Activated naive CD4-positive, alpha-beta T cell (primary cell): ENCODE measurements around the gene CIAO3.
A peak's percentile ranks its signal among the peaks of the same experiment; 100 is the strongest.
"Not testable (repeated sequence)": the region's sequence is repeated elsewhere in the genome, so short reads cannot be mapped to it uniquely, and the experiment has no call there.

Experiments used
- DNase-seq, 4 experiments: peaks; one replicate each; lab custom pipeline; 2025; lab: John Stamatoyannopoulos, UW

Gene CIAO3

DNA sequence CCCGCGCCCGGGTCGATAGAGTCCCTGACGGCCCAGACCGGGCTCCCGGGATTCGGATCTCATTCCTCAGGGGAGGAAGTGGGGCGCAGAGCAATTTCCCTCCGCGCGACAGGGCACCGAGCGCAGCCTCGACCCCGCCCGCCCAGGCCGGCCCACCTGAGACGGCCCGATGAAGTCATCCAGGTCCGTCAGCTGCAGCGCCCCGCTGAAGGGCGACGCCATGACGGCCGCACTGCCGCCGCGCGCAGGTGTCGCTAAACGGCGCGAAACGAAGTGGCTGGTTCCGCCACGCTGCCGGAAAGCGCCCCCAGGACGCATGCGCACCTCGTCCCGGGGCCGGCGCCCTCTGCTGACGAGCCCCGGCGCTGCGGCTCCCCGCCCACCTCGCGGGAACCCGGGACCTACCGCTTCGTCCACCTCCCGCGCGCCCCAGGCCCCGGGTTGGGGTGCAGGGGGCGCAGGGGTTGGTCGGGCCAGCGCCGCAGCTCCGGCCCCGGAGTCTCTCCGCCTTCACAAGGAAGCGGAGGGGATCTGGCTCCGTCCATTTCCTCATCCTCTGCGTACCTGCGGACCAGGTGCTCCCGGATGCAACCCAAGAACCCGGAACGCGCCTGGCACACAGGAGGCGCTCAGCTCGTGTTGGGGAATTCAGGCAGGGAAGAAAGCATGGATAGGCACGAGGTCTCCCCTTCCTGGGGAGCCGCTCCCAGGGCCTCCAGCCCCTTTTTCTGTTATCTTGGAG lies at the start of gene CIAO3:
TSS of gene CIAO3 (minus strand) at position 234 of the 742 bp plus-strand sequence. CDS start at position 222, 12 bp downstream.
- peak; percentile 89 to 95 (median 92) for DNase-seq

DNA sequence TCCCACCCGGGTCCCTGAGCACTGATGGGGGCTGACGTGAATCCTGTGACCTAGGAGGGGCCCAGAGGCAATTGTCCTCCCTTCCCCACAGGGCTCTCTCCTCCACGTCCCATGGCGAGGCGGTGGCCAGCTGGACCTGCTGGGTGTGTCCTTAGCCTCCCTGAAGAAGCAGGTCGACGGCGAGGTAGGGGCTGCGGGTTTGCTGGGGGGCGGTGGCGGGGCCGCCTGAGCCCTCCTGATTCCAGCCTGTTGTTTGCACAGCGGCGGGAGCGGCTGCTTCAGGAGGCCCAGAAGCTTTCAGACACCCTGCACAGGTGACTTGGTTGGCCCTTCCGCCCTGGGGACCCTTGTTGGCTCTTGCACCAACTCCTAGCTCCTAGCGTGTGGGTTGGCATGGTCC lies 49.3 kb upstream of the CIAO3 start:
- DNase-seq, result no peak

DNA sequence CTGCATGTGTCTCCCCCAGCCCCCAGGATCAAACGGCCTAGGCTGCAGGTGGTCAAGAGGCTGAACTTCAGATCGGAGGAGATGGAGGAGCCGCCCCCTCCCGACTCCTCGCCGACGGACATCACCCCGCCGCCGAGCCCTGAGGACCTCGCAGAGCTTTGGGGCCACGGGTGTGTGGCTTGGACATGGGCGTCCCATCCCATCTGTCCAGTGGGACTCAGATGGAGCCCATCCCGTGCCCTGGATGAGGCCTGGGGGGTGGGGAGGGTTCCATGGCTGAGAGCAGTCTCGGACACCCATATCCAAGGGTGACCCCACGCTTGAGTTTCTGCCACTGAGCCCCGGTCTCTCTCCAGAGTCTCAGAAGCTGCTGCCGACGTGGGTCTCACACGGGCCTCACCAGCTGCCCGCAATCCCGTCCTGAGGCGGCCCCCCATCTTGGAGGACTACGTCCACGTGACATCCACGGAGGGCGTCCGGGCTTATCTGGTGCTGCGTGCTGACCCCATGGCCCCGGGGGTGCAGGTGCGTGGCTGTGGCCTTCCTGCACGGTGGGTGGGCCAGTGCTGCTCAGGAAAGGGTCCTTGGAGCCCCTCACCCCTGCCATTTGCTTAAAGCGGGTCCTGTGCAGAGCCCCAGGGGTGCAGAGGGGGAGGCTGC lies 48.5 kb upstream of the CIAO3 start:
- no peak for DNase-seq

DNA sequence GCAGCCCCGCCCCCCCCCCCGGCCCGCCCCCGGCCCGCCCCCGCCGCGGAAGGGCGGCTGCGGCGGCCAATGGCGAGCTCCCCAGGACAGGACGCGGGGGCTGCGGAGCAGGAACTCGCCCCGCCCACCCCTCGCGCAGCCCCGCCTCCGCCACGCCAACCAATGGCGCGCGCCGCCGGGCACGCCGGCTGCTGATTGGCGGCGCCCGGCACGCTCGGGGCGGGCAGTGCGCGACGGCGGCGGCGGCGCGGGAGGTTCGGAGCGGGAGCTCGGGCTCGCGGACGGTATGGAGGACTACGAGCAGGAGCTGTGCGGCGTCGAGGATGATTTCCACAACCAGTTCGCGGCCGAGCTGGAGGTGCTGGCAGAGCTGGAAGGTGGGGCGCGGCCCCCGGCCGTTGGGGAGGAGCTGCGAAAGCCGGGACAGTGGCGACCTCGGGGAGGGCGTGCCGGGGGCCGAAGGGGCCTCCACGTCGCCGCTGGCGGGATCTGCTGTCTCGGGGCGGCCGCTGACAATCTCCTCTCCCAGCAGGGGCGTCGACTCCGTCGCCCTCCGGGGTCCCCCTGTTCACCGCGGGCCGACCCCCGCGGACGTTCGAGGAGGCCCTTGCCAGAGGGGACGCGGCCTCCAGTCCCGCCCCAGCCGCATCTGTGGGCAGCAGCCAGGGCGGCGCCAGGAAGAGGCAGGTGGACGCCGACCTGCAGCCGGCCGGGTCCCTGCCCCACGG lies 47.8 kb upstream of the CIAO3 start, which contains the start of gene CHTF18:
TSS of gene CHTF18 (plus strand) at position 222 of the 728 bp plus-strand sequence. CDS start at position 287, 65 bp downstream.
- peak; percentile 77 to 93 (median 84) for DNase-seq

DNA sequence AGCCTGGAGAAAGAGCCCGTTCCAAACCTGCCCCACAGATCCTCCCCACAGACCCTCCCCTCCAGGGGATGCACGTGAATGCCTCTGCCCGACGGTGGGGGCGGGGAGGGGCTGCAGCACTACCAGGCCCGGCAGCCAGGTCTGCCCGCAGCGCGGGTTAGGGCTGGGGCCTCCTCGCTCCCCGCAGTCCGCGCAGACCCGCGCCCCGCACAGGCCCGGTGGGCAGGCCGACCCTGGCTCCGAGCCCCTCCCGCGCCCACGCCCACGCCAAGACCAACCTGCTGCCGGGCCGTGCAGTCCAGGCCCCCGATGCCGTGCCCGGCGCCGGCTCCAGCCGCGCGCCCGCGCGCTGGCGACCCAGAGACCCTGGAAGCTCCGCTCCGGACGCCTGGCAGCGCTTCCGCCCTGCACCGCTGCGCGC lies 47.2 kb upstream of the CIAO3 start, which contains the start of gene RPUSD1:
TSS of gene RPUSD1 (minus strand) at position 404 of the 421 bp plus-strand sequence. CDS start 644 bp downstream, outside the sequence.
- DNase-seq, result no peak

DNA sequence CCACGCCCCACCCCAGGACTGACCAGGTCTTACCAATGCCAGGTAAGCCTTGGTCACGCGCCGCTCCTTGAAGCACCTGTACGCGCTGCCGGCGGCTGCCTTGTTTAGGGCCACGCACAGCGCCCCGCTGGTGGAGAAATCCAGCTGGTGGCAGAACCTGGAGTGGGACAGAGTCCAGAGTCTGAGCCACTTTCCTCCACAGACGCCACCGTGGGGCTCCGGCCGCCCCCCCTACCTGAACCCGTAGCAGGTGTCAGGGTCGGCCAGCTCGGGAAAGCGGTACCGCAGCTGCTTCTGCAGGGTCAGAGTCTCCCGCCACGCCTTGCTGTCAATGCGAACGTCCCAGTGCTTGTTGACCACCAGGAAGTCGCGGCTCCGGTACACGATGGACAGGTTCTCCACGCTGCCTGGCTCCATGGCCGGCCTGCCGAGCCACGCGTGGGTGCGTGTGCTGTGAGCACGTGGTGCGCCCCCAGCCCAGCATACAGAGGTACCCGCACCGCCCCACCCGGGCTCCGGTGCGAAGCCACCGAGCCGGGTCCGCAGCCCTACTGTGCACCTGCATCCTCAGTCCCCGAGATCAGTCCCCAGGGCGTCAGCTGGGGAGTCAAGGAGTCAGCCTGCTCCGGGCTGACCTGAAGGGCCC lies 46.6 kb upstream of the CIAO3 start:
- DNase-seq, result no peak

DNA sequence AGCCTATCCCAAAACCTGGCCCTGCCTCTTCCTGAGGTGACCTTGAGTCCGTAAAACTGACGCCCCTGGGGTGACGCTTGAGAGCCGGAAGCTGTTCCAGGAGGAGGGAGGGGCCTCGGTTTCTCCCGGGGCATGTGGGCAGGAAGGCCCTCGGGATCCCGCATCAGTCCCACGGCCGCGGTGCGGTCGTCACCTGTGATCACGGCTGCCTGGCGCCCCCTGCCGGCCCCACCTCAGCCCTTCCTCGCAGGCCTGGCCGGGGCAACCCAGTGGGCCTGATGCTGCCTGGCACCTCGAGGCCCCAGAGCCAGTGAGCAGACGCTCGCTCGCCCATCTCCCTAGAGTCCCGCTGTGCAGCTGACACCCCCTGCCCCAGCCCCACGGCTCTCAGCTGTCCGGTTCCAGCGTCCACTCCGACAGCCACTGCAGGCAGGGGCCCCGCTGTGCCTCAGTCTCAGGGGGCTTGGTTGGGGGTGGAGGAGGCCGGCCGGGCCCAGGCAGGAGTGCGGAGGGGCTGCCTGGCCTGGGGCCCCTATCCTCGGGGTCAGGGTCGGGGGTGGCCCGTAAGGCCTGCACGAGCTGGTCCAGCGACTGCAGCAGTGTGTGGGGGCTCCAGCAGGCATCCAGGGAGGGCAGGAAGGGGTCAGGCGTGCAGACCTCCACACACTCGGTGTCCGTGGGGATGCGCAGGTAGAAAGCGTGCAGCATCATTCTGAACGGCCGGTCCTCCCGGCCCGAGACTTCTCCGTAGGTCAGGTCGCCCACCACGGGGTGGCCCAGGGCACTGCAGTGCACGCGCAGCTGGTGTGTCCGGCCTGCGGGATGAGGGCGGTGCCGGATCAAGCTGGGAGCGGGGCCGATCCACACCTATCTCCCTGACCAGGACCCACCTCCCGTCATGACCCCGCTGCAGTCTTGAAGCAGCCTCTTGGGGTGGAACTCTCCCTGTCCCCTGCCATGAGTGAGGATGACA lies 45.1 kb upstream of the CIAO3 start:
- DNase-seq, result peak; percentile 33 to 73 (median 62)

DNA sequence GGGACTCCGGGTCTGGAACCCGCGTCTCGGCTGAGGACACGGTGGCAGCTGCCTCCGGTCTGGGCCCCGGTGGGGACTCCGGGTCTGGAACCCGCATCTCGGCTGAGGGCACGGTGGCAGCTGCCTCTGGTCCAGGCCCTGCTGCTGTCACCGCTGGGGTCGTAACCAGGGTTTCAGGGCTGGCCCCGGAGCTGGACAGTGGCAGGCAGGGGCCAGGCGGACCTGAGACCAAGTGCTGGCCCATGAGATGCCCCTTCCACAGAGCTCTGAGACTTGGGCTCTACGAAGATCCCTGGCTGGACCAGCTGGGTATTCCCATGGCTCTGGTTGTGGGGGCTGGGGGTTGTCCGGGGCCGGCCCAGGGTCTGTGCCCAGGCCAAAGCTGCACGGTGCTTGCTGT lies 43.6 kb upstream of the CIAO3 start:
- DNase-seq, result no peak

DNA sequence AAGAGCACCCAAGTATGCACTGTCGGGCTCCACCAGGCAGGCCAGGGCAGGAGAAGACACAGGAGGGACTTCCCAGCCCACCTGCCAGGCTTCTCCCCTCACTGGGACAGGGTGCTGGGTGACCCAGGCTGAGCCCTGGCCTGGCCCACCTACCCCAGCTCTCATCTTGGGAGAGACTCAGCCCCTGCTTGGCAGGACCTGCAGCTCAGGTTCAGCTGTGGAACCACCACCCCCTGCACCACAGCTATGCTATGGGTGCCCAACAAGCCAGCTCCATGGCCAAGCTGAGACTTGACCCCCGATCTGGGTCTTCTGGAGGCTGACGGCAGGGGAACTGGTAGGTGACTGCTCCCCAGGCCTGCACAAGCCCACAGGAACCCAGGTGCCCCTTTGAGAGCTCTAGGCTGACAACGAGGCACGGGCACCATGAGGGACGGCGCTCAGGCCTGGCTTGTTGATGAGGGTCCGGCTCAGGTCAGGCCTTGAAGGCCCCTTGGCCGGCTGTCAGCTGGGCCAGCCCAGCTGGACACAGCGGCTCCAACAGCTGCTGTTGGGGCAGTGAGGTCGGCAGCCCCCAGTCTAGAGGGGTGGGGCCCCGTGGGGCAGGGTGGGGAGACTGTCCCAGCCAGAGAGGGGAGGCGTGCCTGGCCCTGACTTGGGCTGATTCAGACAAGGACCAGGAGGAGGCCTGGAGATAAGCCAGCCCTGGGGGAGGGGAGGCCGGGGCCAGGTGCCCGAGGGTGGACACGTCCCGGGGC lies 42.8 kb upstream of the CIAO3 start:
- no peak for DNase-seq

DNA sequence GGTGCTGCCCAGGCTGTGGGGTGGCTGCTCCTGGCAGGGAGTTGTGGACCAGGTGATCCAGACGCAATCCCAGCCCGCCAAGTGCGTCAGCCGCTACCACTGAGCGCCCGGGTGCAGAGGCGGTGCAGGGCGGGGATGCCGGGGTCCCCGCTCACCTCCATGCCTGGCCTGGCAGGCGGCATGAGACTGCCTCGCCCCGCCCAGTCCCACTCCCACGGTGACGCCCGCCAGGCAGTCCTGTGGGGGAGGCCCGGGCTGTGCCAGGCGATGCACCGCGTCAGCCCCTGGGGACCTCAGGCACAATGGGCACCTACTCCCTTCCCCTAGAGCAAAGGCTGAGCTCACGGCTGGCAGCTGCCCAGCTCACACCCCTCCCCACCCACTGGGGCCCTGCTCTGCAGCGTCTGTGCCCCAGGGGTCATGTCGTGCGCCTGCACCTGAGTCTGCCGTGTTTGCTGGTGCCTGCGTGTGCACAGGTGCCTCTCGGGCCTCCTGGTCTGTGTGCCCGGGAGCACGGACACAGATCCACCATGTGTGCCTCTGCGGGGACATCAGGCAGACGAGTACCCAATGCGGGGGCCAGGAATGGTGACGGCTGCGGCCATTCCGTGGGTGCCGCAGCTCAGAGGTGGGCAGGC lies 42.1 kb upstream of the CIAO3 start:
- DNase-seq, result no peak

DNA sequence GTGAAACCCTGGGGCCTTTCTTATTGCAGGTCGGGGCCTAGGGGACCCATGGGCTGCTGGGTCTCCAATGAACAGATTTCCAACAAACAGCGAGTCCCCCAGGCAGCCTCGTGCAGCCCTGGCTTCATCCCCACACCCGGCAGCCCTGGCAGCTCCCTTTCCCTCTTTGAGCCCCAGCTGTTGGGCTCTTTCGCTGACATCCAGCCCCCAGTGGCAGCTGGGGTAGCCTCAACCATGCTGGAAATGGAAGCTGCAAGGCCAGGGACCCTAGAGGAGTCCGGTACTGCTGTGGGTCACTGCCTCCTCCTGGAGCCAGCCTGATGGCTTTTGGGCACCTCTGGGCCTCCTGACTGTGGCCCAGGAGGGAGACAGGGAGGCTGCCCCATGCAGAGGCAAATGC lies 41.5 kb upstream of the CIAO3 start:
- no peak for DNase-seq

DNA sequence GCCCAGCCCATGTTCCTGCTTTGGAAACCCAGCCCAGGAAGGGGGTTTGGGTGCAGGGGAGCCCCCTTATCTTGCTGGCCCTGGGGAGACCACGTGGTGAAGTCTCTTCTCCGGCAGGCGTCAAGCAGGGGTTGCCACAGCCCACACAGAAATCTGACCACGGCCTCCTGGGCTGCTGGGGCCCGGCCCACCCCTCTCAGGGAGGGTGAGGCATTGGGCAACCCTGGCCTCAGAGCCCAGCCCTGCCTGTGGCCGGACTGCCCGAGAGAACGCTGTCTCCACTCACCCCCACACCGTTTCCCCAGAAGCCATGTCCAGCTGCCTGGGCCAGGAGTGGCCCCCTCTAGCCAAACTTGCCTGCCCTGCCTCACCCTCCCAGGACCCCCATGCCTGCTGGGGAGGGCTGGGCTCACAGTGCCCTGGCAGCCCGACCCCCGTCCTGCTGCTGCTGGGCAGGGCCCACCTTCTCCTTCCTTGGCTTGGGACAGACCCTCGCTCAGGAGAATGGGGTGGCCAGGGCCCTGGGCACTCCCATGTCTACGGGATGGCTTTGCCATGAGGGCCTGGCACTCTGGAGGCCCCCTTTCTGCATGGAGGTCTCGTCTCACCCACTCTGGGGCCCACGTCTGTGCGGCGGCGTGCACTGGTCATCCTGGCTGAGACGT lies 40.7 kb upstream of the CIAO3 start:
- no peak for DNase-seq

DNA sequence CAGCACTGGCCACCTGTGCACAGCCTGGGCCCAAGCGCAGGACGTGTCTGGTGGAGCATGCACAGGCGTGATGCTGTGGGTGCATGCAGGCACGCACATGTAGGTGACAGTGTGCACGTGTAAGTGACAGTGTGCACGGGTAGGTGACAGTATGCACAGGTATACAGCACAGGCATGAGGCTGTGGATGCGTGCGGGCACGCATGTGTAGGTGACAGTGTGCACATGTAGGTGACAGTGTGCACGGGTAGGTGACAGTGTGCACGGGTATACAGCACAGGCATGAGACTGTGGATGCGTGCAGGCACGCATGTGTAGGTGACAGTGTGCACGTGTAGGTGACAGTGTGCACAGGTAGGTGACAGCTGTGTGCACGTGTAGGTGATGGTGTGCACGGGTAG lies 39.5 kb upstream of the CIAO3 start:
- no peak for DNase-seq

DNA sequence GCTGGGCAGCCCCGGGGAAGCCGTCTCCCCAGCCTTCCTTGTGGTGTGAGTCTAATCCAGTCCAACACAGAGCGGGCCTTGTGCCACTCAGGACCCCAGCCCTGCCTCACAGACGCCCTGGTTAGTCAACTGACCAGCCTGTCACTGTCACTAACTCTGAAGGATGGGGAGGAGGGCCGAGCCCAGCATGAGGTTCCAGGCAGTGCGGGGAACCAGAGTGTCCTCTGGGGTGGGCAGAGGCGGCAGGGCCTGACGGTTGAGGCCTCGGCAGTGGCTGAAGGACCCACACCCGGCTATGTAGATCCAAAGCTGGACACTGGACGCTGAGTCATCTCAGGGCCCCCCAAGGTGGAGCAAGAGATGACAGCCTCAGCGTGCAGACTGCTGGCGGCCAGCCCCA lies 38.8 kb upstream of the CIAO3 start:
- no peak for DNase-seq

DNA sequence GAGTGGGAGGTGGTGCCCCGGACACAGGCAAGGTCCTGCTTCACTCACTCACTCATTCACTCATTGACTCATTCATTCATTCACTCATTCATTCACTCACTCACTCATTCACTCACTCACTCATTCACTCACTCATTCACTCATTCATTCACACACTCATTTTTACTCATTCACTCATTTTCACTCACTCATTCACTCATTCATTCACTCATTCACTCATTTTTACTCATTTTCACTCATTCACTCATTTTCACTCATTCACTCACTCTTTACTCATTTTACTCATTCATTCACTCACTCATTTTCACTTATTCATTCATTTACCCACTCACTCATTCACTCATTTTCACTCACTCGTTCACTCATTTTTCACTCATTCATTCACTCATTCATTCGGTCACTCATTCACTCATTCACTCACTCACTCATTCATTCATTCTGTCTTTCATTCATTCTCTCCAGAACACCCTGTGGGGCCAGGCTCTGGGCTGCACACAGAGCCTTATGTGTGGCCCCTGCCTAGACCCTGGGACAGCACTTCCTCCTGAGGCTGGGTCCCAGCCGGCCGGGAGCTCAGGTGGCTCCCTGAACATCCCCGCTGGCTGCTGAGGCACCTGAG lies 38.2 kb upstream of the CIAO3 start:
- DNase-seq, result no peak

DNA sequence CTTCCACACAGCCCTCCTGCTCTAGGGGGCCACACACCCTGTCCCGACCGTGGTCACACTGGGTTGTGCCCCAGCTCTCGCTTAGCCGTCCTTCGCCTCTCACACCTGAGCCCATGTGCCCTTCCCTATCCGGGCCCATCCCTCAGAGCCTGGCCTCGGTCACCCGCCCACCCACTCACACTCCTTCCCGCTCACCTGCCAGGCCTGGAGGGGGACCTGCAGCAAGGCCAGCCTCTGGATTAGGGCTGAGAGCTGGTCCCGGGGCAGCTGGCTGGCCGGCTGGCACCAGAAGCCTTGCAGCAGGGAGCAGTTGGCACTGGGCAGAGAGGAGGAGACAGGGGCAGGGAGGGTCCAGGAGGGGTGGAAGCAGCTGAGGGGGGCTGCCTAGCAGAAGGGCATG lies 37.6 kb upstream of the CIAO3 start:
- no peak for DNase-seq

DNA sequence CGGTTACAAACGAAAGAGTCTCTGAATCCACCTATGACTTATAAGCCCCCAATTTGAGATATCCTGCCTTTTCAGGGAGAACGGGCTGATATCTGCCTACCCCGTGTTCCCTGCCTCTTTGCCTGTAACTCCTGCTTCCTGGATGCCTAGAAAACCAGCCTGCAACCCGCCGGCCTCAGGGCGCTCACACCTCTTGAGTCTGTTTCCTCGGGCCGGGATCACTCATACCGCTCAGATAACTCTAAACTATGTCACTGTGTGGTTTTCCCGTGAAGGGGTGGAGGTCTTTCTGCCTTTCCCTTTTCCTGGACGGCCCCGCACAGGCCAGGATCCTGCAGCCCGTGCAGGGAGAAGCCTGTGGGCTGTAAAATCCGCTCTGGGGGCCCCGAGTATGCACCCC lies 37.0 kb upstream of the CIAO3 start:
- no peak for DNase-seq

DNA sequence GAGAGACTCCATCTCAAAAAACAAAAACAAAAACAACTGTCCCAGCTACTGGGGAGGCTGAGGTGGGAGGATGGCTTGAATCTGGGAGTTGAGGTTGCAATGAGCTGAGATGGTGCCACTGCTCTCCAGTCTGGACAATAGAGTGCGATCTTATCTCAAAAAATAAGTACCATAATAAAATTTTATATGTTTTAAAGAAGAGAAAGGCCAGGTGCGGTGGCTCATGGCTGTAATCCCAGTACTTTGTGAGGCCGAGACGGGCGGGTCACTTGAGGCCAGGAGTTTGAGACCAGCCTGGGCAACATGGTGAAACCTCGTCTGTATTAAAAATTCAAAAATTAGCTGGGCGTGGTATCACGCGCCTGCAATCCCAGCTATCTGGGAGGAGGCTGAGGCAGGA lies 36.0 kb upstream of the CIAO3 start:
- DNase-seq, result no peak

DNA sequence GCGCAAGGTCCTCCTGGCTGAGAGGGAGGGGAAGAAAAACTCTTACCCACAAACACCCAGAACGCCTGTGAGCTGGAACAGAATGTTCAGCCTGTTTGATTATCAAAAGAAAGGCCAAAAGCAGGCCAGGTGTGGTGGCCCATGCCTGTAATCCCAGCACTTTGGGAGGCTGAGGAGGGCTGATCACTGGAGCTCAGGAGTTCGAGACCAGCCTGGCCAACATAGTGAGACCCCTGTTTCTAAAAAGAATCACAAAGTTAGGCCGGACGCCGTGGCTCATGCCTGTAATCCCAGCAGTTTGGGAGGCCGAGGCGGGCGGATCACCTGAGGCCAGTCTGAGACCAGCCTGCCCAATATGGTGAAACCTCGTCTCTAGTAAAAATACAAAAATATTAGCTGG lies 35.5 kb upstream of the CIAO3 start:
- DNase-seq, result not testable (repeated sequence)
